T-helper 22 cell (primary cell): Measurements from ENCODE around the gene MAP3K9.

Source experiments
- DNase-seq: peaks from one replicate; pipeline ENCODE4 v3.0.0-alpha.2; 2020; ENCODE audit warnings: low read depth

MAP3K9 gene

GRCh38 chr14:70821584-70822529, 12.5 kb upstream of the MAP3K9 start:
- peak; percentile 43 for DNase-seq

GRCh38 chr14:70816525-70816924, 7.2 kb upstream of the MAP3K9 start:
- no peak for DNase-seq

- no peak for DNase-seq
Observed at GRCh38 chr14:70814466-70814865, 5.2 kb upstream of the MAP3K9 start.

GRCh38 chr14:70812124-70812818, 3.0 kb upstream of the MAP3K9 start:
- no peak for DNase-seq

- DNase-seq = no peak
Observed at GRCh38 chr14:70811578-70811977, 2.3 kb upstream of the MAP3K9 start.

- no peak for DNase-seq
Observed at GRCh38 chr14:70811050-70811449, 1.7 kb upstream of the MAP3K9 start.

- no peak for DNase-seq
Observed at GRCh38 chr14:70810621-70811020, 1.3 kb upstream of the MAP3K9 start.

- DNase-seq = peak; percentile 36
Observed at GRCh38 chr14:70808416-70809224, 693 bp downstream of the MAP3K9 start.

- peak; percentile 45 for DNase-seq
Observed at GRCh38 chr14:70807898-70808415, 1.4 kb downstream of the MAP3K9 start.

- DNase-seq = no peak
Observed at GRCh38 chr14:70804556-70805162, 4.7 kb downstream of the MAP3K9 start.

GRCh38 chr14:70803321-70804310, 5.7 kb downstream of the MAP3K9 start:
- no peak for DNase-seq

GRCh38 chr14:70802379-70802778, 6.9 kb downstream of the MAP3K9 start:
- no peak for DNase-seq

GRCh38 chr14:70801836-70802235, 7.5 kb downstream of the MAP3K9 start:
- no peak for DNase-seq

- no peak for DNase-seq
Observed at GRCh38 chr14:70796551-70796950, 12.8 kb downstream of the MAP3K9 start.

GRCh38 chr14:70794294-70794693, 15.0 kb downstream of the MAP3K9 start:
- DNase-seq = no peak

- DNase-seq = no peak
Observed at GRCh38 chr14:70793637-70794036, 15.7 kb downstream of the MAP3K9 start.

- DNase-seq = no peak
Observed at GRCh38 chr14:70792939-70793338, 16.4 kb downstream of the MAP3K9 start.

- no peak for DNase-seq
Observed at GRCh38 chr14:70791971-70792370, 17.3 kb downstream of the MAP3K9 start.

- DNase-seq = no peak
Observed at GRCh38 chr14:70789961-70790360, 19.4 kb downstream of the MAP3K9 start.

- no peak for DNase-seq
Observed at GRCh38 chr14:70789361-70789760, 20.0 kb downstream of the MAP3K9 start.
